WI38 (cell line): Measurements from ENCODE around the gene COL18A1.

Experiments
- H3K4me3 ChIP-seq: 2 replicates; pipeline ENCODE4 v1.5.1; 2011; ENCODE audit warnings: low read depth, mild to moderate bottlenecking, control low read depth, low read length
- CTCF ChIP-seq: IDR thresholded peaks from 2 replicates; pipeline ENCODE4 v1.5.1; 2012; ENCODE audit warnings: low read depth, mild to moderate bottlenecking, control low read depth, low read length

COL18A1 gene

DNA sequence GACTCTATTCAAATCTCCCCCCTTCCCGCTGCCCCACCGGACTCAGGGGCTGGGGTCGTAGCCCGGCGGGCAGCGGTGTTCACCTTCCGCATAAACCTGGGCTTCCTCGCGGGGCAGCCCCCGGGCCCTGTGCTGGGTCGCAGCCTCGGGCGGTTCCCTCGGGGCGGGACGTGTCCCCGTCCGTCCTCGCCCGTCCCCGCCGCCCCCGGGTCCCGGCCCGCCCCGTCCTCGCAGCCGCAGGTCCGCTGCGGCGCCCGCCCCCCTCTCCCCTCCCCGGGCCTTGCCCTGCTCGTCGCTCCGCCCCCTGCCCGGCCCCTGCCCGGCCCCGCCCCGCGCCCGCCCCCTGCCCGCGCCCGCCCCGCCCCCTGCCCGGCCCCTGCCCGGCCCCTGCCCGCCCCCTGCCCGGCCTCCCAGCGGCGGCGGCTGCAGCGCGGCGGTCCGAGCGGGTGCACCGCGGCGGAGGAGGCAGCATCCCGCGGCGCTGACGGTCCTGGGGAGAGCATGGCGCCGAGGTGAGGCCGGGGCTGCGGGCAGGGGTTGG is at the start of gene COL18A1:
Gene COL18A1 (plus strand): TSS at position 436 of the 541 bp plus-strand sequence. CDS start 66 bp downstream, at position 502.
- peak within 1 kb of the TSS; percentile 64 for H3K4me3 ChIP-seq
- TF ChIP-seq CTCF, result no peak

- TF ChIP-seq CTCF, result no peak
- H3K4me3 ChIP-seq, result no peak overlapping the region
Observed at GRCh38 chr21:45355573-45355972, 49.4 kb upstream of the COL18A1 start.

DNA sequence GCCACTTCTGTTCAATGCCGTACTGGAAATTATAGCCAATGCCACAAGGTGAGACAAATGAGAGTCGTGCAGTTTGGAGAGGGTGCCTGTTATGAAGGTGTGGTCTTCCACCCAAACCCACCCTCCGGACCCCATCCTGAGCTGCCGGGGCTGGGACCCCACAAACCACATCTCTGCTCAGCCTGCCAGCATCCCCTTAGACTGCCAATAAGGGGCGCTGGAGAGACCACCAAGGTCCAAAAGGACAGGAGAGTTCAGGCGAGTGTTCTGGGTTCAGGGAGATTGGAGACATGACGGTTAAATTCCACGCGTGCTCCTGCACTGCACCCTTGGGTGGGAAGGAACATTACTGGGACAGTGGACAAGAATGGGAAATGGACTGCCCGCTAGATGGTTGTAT is 48.7 kb upstream of the COL18A1 start:
- H3K4me3 ChIP-seq, result no peak overlapping the region
- TF ChIP-seq CTCF, result no peak

- H3K4me3 ChIP-seq, result no peak overlapping the region
- TF ChIP-seq CTCF, result no peak
Observed at GRCh38 chr21:45356653-45357435, 48.1 kb upstream of the COL18A1 start.

DNA sequence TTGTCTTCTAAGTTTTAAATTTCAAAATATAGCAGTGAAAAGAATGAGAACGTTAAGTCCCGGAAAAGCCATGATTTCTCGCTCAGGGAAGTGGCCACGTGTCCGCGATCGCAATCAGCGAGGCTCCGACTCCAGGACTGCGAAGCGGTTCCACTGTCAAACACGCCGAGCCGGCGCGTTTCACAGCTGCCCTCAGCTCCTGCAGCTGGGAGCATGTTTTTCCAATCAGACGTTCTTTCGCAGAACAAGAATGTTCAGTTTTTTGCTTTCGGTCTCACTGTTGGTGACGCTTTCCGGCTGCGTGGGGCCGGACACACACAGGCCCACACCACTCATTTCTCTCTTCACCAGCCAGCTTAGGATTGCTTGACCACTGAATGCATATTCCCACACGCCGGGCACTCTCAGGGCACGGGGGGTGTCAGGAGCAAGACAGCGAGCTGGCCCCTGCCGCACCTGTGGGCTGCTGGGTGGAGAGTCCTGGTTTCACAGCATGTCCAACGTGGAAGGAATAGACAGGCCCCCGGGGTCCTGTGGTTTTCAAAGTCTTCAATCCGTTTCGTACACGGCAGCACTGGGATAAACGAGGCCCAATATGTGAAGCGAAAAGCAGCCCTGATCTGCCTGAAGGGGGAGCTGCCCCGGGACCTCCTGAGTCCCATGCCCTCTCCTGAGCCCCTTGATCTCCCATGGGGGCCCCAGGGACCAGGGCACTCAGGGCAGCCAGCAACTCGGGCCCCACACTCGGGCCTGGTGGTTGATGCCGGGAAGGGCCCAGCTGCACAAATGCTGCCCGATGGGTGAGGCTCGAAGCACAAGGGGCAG is 47.3 kb upstream of the COL18A1 start:
- no peak overlapping the region for H3K4me3 ChIP-seq
- TF ChIP-seq CTCF, result no peak

DNA sequence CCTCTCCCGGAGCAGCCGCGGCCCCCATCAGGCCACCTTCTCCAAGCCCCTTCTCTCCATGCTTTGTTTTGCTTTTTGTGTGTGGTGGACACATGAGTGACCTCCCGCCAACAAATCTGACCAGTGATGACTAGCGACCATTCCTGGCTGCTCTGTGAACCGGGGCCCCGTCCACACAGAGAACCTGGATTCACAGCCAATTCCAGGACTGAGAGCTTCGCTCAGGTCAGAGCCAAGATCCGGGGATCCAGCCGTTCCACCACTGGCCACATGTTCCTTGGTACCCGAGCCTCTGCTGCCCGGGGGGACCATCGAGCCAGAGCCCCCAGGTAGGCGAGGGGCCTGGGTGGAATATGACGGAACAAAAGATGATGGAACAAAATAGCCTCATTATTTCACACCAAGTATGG is 46.7 kb upstream of the COL18A1 start:
- H3K4me3 ChIP-seq, result no peak overlapping the region
- no peak for TF ChIP-seq CTCF
